ENCODE results near the gene AKAP7. TPM values are rescaled to one million over a fixed set of nuclear protein-coding genes. Genes with fewer than 3 reads are reported as not detected.

The AKAP7 gene
- polyA plus RNA-seq, 4 donors: 11.5 to 17.1 (median 14.4) TPM

DNA sequence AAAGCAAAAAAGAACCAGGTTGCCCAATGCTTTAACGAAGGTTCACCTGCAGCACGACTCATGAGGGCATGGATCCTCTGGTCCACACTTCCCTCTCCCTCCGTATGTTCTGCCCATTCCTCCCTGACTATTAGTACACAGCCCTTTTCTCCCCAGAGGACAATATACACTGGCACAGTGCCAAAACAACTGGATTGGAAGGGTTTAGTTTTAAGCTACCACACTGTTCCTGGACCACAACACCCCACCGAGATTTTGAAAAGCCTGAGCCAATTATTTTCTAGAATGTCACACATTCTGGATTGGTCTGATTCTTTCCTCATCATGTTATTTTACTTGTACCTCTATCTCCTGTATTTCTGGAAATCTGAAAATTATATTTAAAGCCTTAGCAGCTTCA is 2.9 kb upstream of the AKAP7 start:
- no peak for DNase-seq (ENCODE audit: low read depth in 4 of 4, low spot score in 3 of 4)

DNA sequence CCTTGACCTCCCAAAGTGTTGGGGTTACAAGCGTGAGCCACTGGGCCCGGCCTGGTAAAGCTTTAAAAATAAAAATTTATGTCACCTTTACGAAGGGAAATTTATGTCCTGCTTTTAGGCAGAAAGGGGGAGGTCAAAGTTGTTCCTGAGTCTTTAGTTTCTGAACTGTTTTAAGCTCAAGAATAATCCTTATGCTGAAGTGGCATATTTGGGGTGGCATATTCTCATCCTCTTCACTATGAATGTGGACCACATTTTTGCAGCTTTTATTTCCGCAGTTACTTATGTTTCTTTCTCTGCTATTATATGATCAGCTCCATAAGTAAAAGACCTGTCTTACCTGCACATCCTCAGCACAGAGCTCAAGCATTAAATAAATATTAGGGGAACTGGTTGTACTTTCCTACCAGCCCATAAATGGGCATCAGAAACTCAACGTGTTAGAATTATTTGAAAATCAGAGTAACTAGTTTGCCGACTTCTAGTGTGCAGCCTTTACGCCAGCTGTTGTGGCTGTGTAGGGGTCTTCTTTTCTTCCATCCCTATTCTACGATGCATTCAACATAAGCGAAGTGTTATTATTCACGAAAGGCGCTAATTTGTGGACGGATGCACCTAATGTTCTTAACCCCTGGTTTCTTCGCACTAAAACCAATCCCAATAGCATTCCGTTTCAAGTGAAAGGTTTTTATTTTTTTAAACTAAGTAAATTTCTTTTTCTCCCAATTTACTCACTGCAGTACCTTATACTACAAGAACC is 867 bp upstream of the AKAP7 start:
- no peak for DNase-seq (ENCODE audit: low read depth in 4 of 4, low spot score in 3 of 4)

DNA sequence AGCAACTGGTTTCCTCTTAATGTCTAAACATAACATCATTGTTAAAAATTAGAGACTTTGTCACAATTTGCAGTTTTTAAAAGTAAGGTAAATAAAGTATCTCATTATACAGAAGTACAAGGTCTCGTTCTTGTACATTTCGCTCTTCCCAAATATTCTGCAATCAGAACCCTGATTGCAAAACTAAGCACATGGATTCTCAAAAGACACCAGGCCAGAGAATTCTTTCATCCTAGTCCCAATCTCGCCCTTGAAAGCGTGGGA is 355 bp upstream of the AKAP7 start:
- peak in 1 of 4 donors; percentile 1 for DNase-seq (ENCODE audit: low read depth in 4 of 4, low spot score in 3 of 4)

DNA sequence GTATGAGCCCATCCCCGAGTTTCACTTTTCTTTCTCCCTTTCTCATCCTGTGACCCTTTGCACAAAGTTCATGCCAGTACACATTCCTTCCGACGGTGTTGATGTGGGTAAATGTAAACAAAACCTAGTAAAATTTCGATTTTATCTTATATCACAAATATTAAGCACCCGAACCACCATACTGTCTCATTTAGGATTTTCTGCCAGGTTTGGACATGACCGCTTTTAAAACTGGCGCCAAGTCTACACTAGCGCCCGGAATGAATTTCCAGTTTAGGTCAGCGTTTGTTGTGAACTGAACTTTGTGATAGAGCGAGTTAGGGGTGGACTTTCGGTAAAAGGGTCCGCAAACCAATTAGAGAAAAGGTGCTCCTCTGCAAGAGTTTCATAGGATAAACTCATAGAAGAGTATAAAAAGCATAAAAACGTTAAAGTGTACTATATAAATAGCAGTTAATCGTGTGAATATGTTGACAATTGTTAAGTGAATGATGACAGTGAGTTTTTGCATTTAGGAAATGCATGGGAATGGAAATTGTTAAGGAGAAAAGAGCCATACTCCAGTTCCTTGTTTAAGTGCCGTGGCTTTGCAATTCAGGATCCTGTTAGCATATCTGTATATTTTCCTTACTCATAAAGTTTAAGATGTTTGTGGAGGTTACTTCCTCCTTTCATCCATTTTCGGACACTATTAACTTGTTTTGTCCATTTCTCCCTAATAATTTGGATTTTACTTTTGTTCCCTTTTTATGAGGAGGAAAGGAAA is 937 bp downstream of the AKAP7 start:
- peak in 3 of 4 donors; percentile 23 to 36 (median 31) for DNase-seq (ENCODE audit: low read depth in 4 of 4, low spot score in 3 of 4)

DNA sequence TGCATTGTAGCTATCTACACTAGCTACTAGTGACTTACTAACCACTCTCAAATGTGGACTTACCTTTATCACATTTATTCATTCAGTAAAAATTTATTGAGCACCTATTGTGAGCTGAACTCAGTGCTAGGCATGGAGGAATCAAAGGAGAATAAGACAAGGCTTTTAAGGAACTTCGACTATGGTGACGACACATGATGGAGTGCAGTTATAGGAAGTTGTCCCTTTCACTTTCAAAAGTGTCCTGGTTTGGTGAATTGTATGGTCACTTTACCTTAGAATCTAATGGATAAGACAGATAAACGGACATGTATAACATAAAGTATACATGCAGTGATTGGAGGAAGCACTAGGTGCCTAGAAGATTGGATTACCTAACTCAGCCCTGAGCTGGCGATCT is 4.3 kb downstream of the AKAP7 start:
- no peak for DNase-seq (ENCODE audit: low read depth in 4 of 4, low spot score in 3 of 4)

- no peak for DNase-seq (ENCODE audit: low read depth in 4 of 4, low spot score in 3 of 4)
Measured at GRCh38 chr6:131143319-131143718, 8.1 kb downstream of the AKAP7 start.

- DNase-seq (ENCODE audit: low read depth in 4 of 4, low spot score in 3 of 4): no peak
Measured at GRCh38 chr6:131146865-131147264, 11.6 kb downstream of the AKAP7 start.

GRCh38 chr6:131156411-131156810 is 21.1 kb downstream of the AKAP7 start:
- DNase-seq (ENCODE audit: low read depth in 4 of 4, low spot score in 3 of 4): no peak

DNA sequence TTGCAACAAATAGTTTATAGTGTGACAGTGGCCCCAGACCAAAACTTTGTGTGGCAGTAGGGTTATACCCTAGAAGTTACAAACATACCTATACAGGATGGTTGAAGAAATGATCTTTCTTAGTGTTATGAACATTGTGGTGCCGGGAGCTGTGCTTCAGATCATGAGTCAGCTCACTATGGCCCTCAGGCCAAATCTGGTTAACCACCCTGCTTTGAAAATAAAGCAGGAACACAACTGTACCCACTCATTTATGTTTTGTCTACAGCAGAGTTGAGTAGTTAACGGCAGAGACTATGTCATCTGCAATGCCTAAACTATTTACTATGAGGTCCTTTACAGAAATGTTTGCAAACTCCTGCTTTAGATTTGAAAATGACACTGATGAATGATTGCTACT is 24.3 kb downstream of the AKAP7 start:
- no peak for DNase-seq (ENCODE audit: low read depth in 4 of 4, low spot score in 3 of 4)

- no peak for DNase-seq (ENCODE audit: low read depth in 4 of 4, low spot score in 3 of 4)
Measured at GRCh38 chr6:131160254-131160758, 25.0 kb downstream of the AKAP7 start.

DNA sequence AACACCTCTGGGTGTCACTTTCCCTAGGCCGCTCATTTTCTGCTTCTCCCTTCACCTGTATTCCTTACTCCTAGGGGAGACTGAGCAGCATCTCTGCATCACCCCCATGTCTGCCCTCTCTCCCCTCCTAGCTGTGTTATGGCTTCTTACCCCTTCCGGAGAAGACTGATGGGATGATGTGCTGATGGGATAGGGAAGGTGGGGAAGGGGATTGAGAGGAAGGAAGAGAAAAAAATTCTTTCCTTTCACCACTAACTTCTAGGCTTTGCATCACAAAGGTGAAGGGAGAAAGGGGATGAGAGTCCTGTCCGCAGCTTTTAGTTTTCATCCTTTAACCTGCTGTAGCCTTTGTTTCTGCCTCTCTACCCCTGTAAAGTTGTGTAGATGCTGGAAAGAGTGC is 26.7 kb downstream of the AKAP7 start:
- DNase-seq (ENCODE audit: low read depth in 4 of 4, low spot score in 3 of 4): no peak

DNA sequence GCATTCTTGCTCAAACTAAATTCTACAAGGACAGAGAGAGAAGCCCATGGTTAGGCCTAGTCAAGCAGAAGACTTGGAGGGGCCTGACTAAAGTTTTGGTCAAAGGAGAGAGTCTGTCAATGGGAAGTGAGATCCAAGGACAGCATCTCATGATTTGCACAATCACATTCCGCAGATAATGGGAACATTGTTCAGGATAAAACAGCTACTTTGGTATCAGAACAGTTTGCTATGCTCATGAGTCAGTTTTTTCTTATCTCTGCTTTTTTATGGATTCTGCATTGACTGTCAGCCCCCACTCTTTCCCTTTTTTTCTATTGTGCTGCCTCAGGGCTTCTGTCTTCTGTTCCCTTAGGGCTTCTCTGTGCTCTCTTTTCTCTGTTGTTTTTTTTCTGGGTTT is 28.6 kb downstream of the AKAP7 start:
- no peak for DNase-seq (ENCODE audit: low read depth in 4 of 4, low spot score in 3 of 4)

DNA sequence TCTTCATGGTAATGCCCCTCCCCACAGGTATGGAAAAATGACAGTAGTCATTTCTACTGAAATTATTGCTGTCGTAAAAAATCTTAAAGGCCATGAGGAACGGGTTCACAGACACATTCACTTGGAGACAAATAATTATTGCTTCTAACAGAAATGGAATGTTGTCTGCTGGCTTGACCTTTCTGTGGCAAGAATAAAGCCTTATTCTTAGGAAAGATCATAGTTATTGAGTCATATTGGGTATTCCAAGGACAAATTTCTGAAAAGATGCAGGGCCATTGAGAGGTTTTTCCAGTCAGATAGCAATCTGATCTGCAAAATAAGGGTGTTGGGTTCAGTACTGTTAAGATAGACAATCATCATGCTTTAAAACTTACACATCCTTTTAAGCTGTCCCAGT is 29.2 kb downstream of the AKAP7 start:
- no peak for DNase-seq (ENCODE audit: low read depth in 4 of 4, low spot score in 3 of 4)

DNA sequence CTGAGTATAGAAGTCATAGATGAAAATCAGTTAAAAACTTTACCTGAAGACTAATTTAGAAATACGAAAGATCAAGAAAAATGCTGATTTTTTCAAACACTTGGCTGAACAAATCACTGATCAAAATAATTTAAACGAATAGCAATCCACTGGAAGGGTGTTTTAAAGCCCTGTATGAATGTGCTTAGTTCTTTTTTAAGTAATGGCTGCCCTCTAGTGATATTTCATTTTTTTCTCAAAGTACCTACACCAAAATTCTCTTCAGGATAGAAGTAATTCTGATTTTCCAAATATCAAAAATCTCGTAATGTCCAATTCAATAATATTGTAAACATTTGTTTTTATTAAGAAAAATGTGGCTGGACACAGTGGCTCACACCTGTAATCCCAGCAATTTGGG is 32.5 kb downstream of the AKAP7 start:
- no peak for DNase-seq (ENCODE audit: low read depth in 4 of 4, low spot score in 3 of 4)

GRCh38 chr6:131169613-131170012 is 34.3 kb downstream of the AKAP7 start:
- no peak for DNase-seq (ENCODE audit: low read depth in 4 of 4, low spot score in 3 of 4)

DNA sequence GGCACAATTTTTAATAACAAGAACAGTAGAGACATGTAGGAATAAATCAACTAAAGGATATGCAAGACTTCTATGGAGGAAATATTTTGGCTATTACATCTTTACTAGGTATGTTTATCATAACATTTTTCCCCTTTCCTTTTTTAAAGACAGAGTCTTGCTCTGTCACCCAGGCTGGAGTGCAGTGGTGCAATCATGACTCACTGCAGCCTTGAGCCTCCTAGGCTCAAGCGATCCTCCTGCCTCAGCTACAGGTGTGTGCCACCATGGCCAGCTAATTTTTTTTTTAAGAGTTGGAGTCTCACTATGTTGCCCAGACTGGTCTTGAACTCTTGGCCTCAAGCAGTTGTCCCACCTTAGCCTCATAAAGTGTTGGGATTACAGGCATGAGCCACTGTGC is 37.0 kb downstream of the AKAP7 start:
- DNase-seq (ENCODE audit: low read depth in 4 of 4, low spot score in 3 of 4): no peak

DNA sequence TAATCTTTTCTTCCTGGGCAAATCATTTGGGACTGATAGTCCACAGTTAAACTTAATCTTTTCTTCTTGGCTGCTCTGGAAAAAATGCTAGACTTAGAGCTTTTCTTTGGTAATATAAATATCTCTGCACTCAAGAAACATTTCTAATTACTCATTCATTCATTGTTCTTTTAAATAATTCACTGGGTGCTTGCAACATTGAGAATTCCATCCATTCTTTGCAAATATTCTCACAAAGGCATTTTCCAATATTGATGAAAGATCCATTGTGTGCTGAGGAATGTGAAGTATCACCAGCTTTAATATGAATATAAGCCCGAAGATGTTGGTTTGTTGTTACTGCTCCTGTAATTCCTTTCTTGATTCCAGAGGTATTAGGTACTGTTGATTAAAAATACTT is 38.4 kb downstream of the AKAP7 start:
- no peak for DNase-seq (ENCODE audit: low read depth in 4 of 4, low spot score in 3 of 4)

- no peak for DNase-seq (ENCODE audit: low read depth in 4 of 4, low spot score in 3 of 4)
Measured at GRCh38 chr6:131175564-131175963, 40.3 kb downstream of the AKAP7 start.

GRCh38 chr6:131177996-131178395 is 42.7 kb downstream of the AKAP7 start:
- no peak for DNase-seq (ENCODE audit: low read depth in 4 of 4, low spot score in 3 of 4)

DNA sequence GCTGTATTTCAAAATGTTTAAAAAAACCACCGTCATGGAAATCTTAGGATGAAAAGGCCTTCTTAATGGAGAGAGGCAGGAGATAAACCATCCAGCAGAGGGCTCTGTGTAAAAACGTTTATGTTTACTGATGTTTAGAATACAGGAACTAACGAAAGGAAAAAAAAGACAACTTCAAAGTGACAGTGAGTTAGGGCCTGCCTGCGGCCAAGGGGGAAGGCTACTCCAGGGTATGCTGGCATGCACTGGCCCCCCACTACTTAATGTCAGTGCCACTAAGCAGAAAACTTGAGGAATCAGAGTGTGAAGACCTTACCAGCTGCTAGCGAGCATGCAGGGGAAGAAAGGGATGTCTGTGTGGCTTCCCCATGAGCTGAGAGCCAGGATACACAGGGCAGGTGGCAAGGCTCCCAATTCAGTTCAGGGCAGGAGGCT is 47.7 kb downstream of the AKAP7 start:
- DNase-seq (ENCODE audit: low read depth in 4 of 4, low spot score in 3 of 4): peak; percentile 5 to 28 (median 12)

DNA sequence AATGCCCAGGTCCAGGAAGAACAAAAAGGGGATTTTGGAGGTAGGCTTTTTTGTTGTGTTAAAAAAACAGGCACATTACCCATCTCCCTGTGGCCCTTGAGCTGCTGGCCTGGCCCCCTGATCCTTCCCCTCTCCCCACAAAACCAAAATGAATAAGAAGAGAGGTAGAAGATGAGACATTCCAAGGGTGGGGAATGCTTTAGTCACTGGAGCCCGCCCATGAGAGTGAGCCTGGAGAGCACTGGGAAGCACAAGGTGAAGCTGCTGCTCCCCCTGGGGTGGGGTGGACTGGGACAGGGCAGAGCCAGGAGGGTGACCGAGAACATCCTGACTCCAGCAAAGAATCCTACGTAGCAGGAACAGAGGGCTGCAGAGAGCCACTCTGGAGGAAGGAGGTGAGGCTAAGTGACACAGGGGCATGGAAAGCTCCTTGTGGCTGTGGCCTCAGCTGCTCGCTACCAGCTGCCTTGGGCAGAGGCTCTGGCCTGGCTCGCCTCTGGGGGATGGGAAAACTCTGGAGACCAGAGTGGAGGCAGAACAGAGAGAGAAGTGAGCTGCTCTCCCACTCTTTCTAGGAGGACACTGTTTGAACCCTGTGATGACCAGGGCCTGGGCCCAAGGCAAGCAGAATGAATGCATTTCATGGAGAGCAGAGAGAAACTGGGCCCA is 48.3 kb downstream of the AKAP7 start:
- DNase-seq (ENCODE audit: low read depth in 4 of 4, low spot score in 3 of 4): no peak

GRCh38 chr6:131191590-131191989 is 56.3 kb downstream of the AKAP7 start:
- DNase-seq (ENCODE audit: low read depth in 4 of 4, low spot score in 3 of 4): no peak

Measured in right renal pelvis (tissue), 4 donors.